Activated CD8-positive, alpha-beta T cell treated with anti-CD3 and anti-CD28 coated beads for 36 hours (primary cell): Measurements from ENCODE around the gene DTX1. TPM values are rescaled to one million over a fixed set of nuclear protein-coding genes. Genes with fewer than 3 reads are reported as not detected.

ENCODE experiments used
- ATAC-seq: fragments of 200-7000 bp; cut with Tn5 transposase; one replicate; pipeline ENCODE4 v1.10.0; 2021; ENCODE audit warnings: mild to moderate bottlenecking, moderate library complexity
- CTCF ChIA-PET: fragments of 350-600 bp; sonication (Branson Sonifier 250); formaldehyde crosslinking; loops from one replicate; lab custom pipeline; 2021; ENCODE audit warnings: antibody characterized with exemption; lab: Charles Lee
- POLR2A ChIA-PET: fragments of 350-600 bp; sonication (Branson Sonifier 250); formaldehyde crosslinking; loops from one replicate; lab custom pipeline; 2021; ENCODE audit warnings: antibody characterized with exemption; lab: Charles Lee
- DNase-seq: peaks from one replicate; pipeline ENCODE4 v3.0.0-alpha.2; 2020
- H3K27ac Mint-ChIP-seq: one replicate; pipeline ENCODE4 v1.8.0; 2021; ENCODE audit warnings: mild to moderate bottlenecking, mixed read lengths
- H3K27me3 Mint-ChIP-seq: one replicate; pipeline ENCODE4 v1.8.0; 2021; ENCODE audit warnings: mixed read lengths
- H3K36me3 Mint-ChIP-seq: one replicate; pipeline ENCODE4 v1.8.0; 2021; ENCODE audit warnings: low read depth, mixed read lengths
- H3K4me1 Mint-ChIP-seq: one replicate; pipeline ENCODE4 v1.8.0; 2021; ENCODE audit warnings: low read depth, mixed read lengths
- H3K4me3 Mint-ChIP-seq: one replicate; pipeline ENCODE4 v1.8.0; 2021; ENCODE audit warnings: mild to moderate bottlenecking, moderate library complexity, mixed read lengths
- H3K9me3 Mint-ChIP-seq: one replicate; pipeline ENCODE4 v1.8.0; 2021; ENCODE audit warnings: mixed read lengths
- CTCF ChIP-seq: fragments of 200-600 bp; IDR thresholded peaks from one replicate; pipeline ENCODE4 v1.8.0; 2022; ENCODE audit warnings: antibody characterized with exemption, mild to moderate bottlenecking
- intact Hi-C: fragments of 100-400 bp; cut with micrococcal nuclease; formaldehyde crosslinking; loops from one replicate; pipeline ENCODE4 v1.10.0; 2022
- total RNA-seq, 2 experiments: library from RNA; stranded (reverse); gene quantifications; one replicate each; pipeline ENCODE4 v1.2.3, GENCODE V29; 2021

The DTX1 gene
- total RNA-seq, 2 experiments from 2014 or later: 2.9 to 3.4 TPM

- no peak for DNase-seq
- intact Hi-C loops: no loop called here
- TF ChIP-seq CTCF: no peak
- Mint-ChIP-seq H3K4me1 (peaks cover 6% of the 10 kb centered on the region), H3K4me3 (peak overlapping the region; percentile 3), H3K36me3 (no peaks in the 10 kb centered on the region), H3K9me3 (no peaks in the 10 kb centered on the region), H3K27me3 (peaks cover 1% of the 10 kb centered on the region), H3K27ac (no peak overlapping the region)
- CTCF ChIA-PET: interaction anchor here (9.5 kb wide), 1 partner anchor 45 kb away, joined by 91 read pairs; no protein-coding TSS in a partner anchor
- no peak for ATAC-seq
- POLR2A ChIA-PET: no interaction called here
These were observed 1.5 kb upstream of the DTX1 start for GRCh38 chr12:113054948-113055486.

GRCh38 chr12:113055594-113056380 is 743 bp upstream of the DTX1 start:
- intact Hi-C loops: no loop called here
- Mint-ChIP-seq H3K27me3 (peaks cover 1% of the 10 kb centered on the region), H3K36me3 (no peaks in the 10 kb centered on the region), H3K4me3 (peak overlapping the region; percentile 64), H3K27ac (no peak overlapping the region), H3K4me1 (peaks cover 6% of the 10 kb centered on the region), H3K9me3 (no peaks in the 10 kb centered on the region)
- no peak for DNase-seq
- no peak for TF ChIP-seq CTCF
- ChIA-PET CTCF (interaction anchor here (9.5 kb wide), 1 partner anchor 44 kb away, joined by 91 read pairs; no protein-coding TSS in a partner anchor), POLR2A (no interaction called here)
- no peak for ATAC-seq

GRCh38 chr12:113056381-113056630 is 224 bp upstream of the DTX1 start:
- H3K36me3 Mint-ChIP-seq: no peaks in the 10 kb centered on the region
- ATAC-seq (no peak), DNase-seq (no peak)
- no peaks in the 10 kb centered on the region for H3K9me3 Mint-ChIP-seq
- intact Hi-C loops: no loop called here
- peak overlapping the region; percentile 40 for H3K27ac Mint-ChIP-seq
- H3K4me3 Mint-ChIP-seq: peak overlapping the region; percentile 64
- no peak for TF ChIP-seq CTCF
- ChIA-PET POLR2A (interaction anchor here (1.5 kb wide), 1 partner anchor 78 kb away, joined by 4 read pairs; no protein-coding TSS in a partner anchor), CTCF (interaction anchor here (9.5 kb wide), 1 partner anchor 44 kb away, joined by 91 read pairs; no protein-coding TSS in a partner anchor)
- H3K27me3 Mint-ChIP-seq: peaks cover 1% of the 10 kb centered on the region
- H3K4me1 Mint-ChIP-seq: peaks cover 6% of the 10 kb centered on the region

- intact Hi-C loops: no loop called here
- ATAC-seq (no peak), DNase-seq (no peak)
- H3K27me3 Mint-ChIP-seq: peaks cover 1% of the 10 kb centered on the region
- no peaks in the 10 kb centered on the region for H3K36me3 Mint-ChIP-seq
- H3K9me3 Mint-ChIP-seq: no peaks in the 10 kb centered on the region
- ChIA-PET POLR2A (interaction anchor here (1.0 to 2.0 kb wide), 3 partner anchors 9 to 76 kb away, joined by 4 read pairs; no protein-coding TSS in a partner anchor), CTCF (interaction anchor here (0.9 to 1.2 kb wide), 3 partner anchors 9 to 41 kb away, joined by 3 to 6 read pairs (median 5); no protein-coding TSS in a partner anchor)
- H3K4me3 Mint-ChIP-seq: peak overlapping the region; percentile 39
- peaks cover 4% of the 10 kb centered on the region for H3K4me1 Mint-ChIP-seq
- no peak overlapping the region for H3K27ac Mint-ChIP-seq
- TF ChIP-seq CTCF: no peak
These were observed 1.3 kb downstream of the DTX1 start for GRCh38 chr12:113057565-113058485.
